C4-2B (cell line): Measurements from ENCODE around the gene LACTBL1.
"Not testable (repeated sequence)": the region's sequence is repeated elsewhere in the genome, so short reads cannot be mapped to it uniquely, and the experiment has no call there.

Experiments used
- CTCF ChIP-seq: fragments of 450-650 bp; conservative IDR thresholded peaks from 2 replicates; pipeline ENCODE4 v1.5.1; 2017; ENCODE audit warnings: mild to moderate bottlenecking
- ZFX ChIP-seq: fragments of 450-650 bp; IDR thresholded peaks from 2 replicates; pipeline ENCODE4 v1.6.1; 2017

GRCh38 chr1:23002218-23002617 lies 29.6 kb upstream of the LACTBL1 start:
- not testable (repeated sequence) for TF ChIP-seq CTCF, ZFX
